Type B pancreatic cell (in vitro differentiated cells): ENCODE data around the gene RNF166. TPM values are rescaled to one million over a fixed set of nuclear protein-coding genes. Genes with fewer than 3 reads are reported as not detected.

ENCODE experiments used
- DNase-seq: peaks from one replicate; pipeline ENCODE4 v3.0.0; 2021; ENCODE audit warnings: mixed read lengths; ENCODE audit not compliant: unreplicated experiment; ENCODE audit errors: extremely low spot score
- H3K27ac Mint-ChIP-seq: 2 replicates; pipeline ENCODE4 v1.8.0; 2021; ENCODE audit warnings: mild to moderate bottlenecking, mixed read lengths
- H3K27me3 Mint-ChIP-seq: 2 replicates; pipeline ENCODE4 v1.8.0; 2021; ENCODE audit warnings: mixed read lengths
- H3K36me3 Mint-ChIP-seq: 2 replicates; pipeline ENCODE4 v1.8.0; 2021; ENCODE audit warnings: mixed read lengths
- H3K4me1 Mint-ChIP-seq: one replicate; pipeline ENCODE4 v1.8.0; 2021; ENCODE audit warnings: mixed read lengths; ENCODE audit not compliant: unreplicated experiment
- H3K4me3 Mint-ChIP-seq: 2 replicates; pipeline ENCODE4 v1.8.0; 2021; ENCODE audit warnings: mild to moderate bottlenecking, mixed read lengths
- H3K9me3 Mint-ChIP-seq: 2 replicates; pipeline ENCODE4 v1.8.0; 2021; ENCODE audit warnings: mixed read lengths
- total RNA-seq: library from RNA; stranded (reverse); gene quantifications from 2 replicates; pipeline ENCODE4 v1.2.1, GENCODE V29; 2021; ENCODE audit warnings: low replicate concordance
- TF ChIP-seq, protein P1 (sequence below): fragments of 200-600 bp; sonication (generic); conservative IDR thresholded peaks from 2 replicates; pipeline ENCODE4 v1.5.0; 2021; ENCODE audit warnings: antibody characterized with exemption, mild to moderate bottlenecking

RNF166 gene
- total RNA-seq, 1 donor from 2014 or later = 20.1 TPM

DNA sequence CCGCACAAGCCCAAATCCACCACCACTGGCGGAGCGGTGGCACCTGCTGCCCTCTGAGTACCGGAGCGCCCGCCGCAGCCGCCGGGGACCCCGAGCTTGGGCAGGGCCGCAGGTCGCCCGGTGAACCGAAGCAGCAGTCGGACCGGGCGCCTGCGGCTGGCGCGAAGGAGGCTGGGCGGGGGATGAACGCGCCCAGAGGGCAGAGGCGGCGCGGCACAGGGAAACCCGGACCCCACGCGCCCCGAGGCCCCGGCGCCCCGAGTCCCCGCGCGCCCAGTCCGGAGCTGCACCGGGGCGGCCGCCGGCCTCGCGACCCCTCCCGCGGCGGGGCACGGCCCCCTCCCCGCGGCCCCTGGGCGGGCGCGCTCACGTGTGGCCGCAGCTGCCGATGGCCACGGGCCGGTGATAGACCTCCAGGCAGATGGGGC, 393 bp downstream of the RNF166 start:
- H3K36me3 Mint-ChIP-seq = no peaks in the 10 kb centered on the region
- DNase-seq = no peak
- no peaks in the 10 kb centered on the region for H3K9me3 Mint-ChIP-seq
- peak overlapping the region; percentile 72 for H3K27ac Mint-ChIP-seq
- H3K4me1 Mint-ChIP-seq = peaks cover 16% of the 10 kb centered on the region
- H3K27me3 Mint-ChIP-seq = no peaks in the 10 kb centered on the region
- TF ChIP-seq, protein P1, sequence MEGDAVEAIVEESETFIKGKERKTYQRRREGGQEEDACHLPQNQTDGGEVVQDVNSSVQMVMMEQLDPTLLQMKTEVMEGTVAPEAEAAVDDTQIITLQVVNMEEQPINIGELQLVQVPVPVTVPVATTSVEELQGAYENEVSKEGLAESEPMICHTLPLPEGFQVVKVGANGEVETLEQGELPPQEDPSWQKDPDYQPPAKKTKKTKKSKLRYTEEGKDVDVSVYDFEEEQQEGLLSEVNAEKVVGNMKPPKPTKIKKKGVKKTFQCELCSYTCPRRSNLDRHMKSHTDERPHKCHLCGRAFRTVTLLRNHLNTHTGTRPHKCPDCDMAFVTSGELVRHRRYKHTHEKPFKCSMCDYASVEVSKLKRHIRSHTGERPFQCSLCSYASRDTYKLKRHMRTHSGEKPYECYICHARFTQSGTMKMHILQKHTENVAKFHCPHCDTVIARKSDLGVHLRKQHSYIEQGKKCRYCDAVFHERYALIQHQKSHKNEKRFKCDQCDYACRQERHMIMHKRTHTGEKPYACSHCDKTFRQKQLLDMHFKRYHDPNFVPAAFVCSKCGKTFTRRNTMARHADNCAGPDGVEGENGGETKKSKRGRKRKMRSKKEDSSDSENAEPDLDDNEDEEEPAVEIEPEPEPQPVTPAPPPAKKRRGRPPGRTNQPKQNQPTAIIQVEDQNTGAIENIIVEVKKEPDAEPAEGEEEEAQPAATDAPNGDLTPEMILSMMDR = no peak
- H3K4me3 Mint-ChIP-seq = peak overlapping the region; percentile 88

DNA sequence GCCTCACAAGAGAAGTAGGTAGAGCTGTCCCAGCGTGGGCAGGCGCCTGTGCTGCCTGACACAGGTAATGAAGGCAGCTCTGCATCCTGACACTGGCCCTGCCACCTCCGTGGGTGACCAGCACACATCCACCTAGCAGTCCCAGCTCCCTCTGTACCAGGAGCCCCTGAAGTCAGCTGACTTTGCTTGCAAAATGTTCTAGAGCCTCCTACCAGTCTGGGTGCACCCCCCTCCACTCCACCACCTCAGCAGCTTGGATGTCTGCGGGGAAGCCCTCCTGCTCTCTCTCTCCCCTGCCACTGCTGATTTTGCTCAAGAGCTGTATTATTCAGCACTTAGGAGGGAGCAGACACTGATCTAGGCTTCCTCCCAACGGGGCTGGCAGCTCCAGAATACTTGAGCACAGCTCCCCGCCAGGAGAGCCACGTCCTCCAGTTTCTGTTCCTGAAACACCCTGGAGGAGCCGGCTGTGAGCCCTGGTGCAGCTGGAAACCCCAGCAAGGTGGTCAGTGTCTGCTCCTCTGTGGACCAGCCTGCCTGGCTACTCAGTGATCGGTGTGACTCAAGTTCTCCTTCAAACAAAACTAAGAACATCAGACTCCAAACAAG, 1.0 kb downstream of the RNF166 start:
- peak overlapping the region; percentile 72 for H3K27ac Mint-ChIP-seq

DNA sequence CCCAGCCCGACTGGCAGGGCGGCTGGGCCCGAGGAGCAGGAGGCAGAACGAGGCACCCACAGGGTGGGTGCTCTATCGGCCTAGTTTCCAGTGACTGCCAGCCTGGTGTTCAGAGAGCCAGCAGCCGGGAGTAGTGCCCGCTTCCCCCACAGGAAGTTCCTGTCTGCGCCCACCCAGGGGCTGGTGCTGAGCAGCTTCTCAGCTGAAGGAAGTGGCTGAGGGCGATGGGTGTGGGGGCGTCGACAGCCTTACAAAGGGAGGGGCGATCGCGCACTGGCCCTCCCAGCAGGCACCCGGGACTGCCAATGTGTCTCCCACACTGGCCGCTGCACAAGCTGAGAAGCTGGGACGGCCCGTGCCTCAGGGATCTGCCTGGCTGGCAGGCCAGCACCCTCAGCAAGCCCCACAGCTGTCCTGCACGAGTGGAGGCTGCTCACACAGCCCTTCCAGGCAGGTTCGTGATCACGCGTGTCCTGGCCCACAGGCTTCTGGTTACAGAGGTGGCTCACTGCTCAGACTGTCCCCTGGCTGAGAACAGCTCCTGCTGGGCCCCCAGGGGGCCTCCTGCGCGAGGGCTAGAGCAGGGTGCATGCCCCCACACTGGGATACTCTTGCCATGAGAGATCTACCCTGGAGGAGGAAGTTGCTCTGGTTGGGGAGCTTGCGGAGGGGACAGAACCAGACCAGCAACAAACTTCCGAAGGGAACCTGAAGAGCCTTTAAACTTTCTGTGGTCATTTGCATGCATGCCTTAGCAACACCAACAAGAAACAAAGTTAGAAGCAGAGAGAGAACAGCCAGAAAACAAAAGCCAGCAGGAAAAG, 2.5 kb downstream of the RNF166 start:
- TF ChIP-seq, protein P1 = no peak
- H3K36me3 Mint-ChIP-seq = no peaks in the 10 kb centered on the region
- no peaks in the 10 kb centered on the region for H3K27me3 Mint-ChIP-seq
- H3K9me3 Mint-ChIP-seq = no peaks in the 10 kb centered on the region
- H3K27ac Mint-ChIP-seq = peak overlapping the region; percentile 46
- DNase-seq = no peak
- H3K4me3 Mint-ChIP-seq = peak overlapping the region; percentile 71
- H3K4me1 Mint-ChIP-seq = peaks cover 16% of the 10 kb centered on the region

More for the DNA sequence above, 1.0 kb downstream of the RNF166 start:
- TF ChIP-seq, protein P1 = no peak
- no peaks in the 10 kb centered on the region for H3K27me3 Mint-ChIP-seq
- DNase-seq = no peak
- no peaks in the 10 kb centered on the region for H3K36me3 Mint-ChIP-seq
- H3K9me3 Mint-ChIP-seq = no peaks in the 10 kb centered on the region
- H3K4me1 Mint-ChIP-seq = peaks cover 16% of the 10 kb centered on the region
- peak overlapping the region; percentile 88 for H3K4me3 Mint-ChIP-seq

DNA sequence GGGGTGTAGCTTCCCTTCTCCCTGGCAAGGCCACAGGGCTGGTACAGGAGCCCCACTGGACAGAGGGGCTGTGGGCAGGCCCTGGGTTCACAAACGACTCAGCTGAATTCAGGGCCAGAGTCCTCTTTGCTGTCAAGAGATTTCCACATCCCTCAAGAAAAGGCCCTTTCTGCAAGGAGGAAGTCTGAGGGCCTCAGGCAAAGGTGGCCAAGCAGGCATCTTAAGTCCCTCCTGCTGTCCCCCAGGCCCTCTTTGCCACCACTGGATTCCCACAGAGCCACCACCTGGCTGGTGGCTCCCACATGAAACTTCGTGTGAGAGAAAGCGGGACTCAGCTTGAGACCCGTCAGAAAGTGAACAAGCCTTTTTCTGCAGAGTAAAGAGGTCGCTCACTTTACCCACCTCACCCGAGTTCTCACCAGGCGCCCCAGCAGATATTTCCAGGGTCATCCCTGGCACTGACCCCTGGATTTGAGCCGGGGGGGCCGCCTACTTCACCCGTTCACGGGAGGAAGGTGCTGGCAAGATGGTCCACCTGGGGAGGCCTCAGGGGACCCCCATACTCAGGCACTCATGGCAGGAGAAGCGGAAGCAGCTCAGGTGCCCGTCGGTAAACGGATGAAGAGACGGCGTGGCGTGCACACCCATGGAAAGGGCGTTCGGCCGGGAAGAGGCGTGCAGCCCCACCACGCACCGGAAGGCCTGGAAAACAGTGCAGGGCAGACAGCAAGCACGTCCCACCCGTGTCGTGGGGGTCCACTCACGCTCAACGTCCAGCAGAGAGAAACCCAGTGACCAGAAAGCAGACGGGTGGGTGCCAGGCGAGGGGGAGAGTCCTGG, 3.6 kb downstream of the RNF166 start:
- no peaks in the 10 kb centered on the region for H3K9me3 Mint-ChIP-seq
- H3K4me1 Mint-ChIP-seq = peaks cover 15% of the 10 kb centered on the region
- H3K27ac Mint-ChIP-seq = no peak overlapping the region
- DNase-seq = no peak
- peak overlapping the region; percentile 4 for H3K4me3 Mint-ChIP-seq
- TF ChIP-seq, protein P1 = no peak
- H3K27me3 Mint-ChIP-seq = no peaks in the 10 kb centered on the region
- no peaks in the 10 kb centered on the region for H3K36me3 Mint-ChIP-seq

DNA sequence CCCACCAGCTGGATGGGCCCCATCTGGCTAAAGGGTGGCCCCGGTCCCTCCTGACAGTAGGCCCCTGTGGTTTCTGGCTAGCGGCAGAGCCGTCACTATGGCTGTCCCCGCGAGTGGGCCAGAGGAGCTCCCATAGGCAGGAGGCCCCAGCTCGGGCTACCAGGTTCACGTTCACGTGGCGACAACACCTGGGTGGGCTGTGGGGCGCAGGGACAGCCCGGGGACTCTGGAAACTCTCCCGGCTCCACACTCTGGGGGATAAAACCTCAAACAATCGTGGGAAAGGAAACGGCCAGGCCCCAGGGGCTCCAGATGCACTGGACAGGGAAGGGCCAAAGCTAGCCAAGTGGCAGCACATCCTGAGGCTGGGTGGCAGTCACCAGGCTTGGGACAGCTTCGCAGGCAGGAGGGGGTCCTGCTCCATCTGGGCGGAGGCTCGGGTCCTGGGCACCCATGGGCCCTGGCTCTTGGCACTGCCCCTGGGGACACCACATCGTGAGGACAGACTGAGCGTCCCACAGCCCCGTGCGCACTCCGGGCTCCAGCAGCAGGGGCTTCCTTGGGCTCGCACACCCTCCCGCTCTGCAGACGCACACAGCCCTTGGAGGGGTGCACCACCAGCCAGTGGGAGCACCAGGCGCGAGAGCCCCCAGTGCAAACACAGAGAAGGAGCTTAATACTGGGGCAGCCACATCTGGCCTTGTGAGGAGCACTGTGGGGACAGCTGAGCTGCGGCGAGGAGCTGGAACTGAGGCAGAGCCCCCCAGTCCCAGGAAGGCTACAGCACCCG, 4.4 kb downstream of the RNF166 start:
- no peak overlapping the region for H3K27ac Mint-ChIP-seq
- peaks cover 8% of the 10 kb centered on the region for H3K4me1 Mint-ChIP-seq
- no peak for DNase-seq
- TF ChIP-seq, protein P1 = no peak
- no peak overlapping the region for H3K4me3 Mint-ChIP-seq
- H3K36me3 Mint-ChIP-seq = no peaks in the 10 kb centered on the region
- H3K9me3 Mint-ChIP-seq = no peaks in the 10 kb centered on the region
- H3K27me3 Mint-ChIP-seq = no peaks in the 10 kb centered on the region
